AML-193 (cell line): ENCODE measurements around the gene KRTAP13-4.

ENCODE experiments used
- DNase-seq, 2 experiments: peaks; one replicate each; lab custom pipeline; 2025; lab: John Stamatoyannopoulos, UW

Gene KRTAP13-4, protein sequence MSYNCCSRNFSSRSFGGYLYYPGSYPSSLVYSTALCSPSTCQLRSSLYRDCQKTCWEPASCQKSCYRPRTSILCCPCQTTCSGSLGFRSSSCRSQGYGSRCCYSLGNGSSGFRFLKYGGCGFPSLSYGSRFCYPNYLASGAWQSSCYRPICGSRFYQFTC

DNA sequence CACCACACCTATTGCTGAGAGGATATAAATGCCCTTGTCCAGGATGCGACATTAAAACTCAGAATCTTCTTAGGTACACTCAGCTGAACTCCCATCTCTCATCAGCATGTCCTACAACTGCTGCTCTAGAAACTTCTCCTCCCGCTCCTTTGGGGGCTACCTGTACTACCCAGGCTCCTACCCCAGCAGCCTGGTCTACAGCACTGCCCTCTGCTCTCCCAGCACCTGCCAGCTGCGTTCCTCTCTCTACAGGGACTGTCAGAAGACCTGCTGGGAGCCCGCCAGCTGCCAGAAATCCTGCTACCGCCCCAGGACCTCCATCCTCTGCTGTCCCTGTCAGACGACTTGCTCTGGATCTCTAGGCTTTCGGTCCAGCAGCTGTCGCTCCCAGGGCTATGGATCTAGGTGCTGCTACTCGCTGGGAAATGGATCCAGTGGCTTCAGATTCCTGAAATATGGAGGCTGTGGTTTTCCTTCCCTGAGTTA lies at the start of gene KRTAP13-4:
Gene KRTAP13-4, plus strand, starts transcription at position 51 of the 486 bp plus-strand sequence. Its CDS starts 56 bp downstream, at position 107.
- DNase-seq, result no peak

DNA sequence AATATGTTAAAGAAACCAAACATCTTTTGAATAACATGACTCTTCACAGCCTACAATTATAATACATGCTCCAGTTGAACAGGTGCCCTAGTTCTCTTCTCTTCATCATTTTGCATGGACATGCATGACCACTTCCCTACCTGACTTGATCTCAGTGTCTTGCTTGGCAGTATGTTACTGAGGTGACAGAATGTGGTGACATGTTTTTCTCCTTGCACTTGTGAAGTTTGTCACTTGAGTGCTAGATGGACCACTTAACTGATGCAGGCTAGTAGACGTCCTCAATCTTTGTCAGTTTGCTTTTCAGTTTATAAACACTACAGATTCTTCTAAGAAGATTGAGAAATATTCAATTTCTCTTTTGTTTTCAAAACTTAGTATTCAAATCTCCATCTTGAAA lies 47.8 kb upstream of the KRTAP13-4 start:
- DNase-seq, result no peak

DNA sequence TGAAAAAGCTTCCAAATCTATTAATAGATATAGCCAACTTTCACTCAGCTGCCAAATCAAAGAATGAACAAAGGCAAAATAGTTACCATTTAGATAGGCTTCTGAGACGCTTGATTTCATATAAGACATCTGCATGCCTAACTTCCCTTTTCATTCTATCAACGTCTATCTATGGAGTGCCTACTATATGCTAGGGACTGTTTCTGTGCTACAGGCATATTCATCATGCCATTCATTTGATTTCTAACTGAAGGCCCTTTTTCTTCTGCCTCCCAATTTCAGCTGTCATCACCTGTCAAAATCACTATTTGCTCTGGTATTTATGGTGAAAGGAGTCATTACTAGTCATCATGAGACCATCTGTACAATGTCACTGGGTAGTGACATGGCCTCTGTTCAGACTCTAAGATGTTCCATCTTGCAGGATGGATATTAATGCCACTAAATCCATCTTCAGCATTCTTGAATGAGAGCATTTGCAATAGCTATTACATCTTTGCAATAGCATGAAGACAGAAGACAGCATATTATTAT lies 38.5 kb upstream of the KRTAP13-4 start:
- DNase-seq, result no peak

DNA sequence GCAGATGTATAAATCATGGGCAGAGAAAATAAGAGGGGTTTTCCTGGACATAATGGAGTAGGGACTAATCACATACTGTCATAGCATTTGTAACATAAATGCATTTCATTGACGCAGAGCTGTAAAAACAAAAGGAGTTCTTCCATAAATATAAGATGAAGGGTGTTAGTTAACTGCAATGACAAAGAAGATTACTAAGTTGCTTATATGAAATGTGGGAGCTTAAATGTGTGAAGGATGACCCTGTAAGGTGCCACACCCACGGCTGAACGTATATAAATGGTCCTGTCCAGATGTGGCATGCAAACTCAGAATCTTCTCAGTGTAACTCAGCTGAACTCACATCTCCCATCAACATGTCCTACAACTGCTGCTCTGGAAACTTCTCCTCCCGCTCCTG lies 34.3 kb upstream of the KRTAP13-4 start, which contains the start of gene KRTAP13-1:
Gene KRTAP13-1, plus strand, starts transcription at position 301 of the 400 bp plus-strand sequence. Its CDS starts 56 bp downstream, at position 357.
- DNase-seq, result no peak

DNA sequence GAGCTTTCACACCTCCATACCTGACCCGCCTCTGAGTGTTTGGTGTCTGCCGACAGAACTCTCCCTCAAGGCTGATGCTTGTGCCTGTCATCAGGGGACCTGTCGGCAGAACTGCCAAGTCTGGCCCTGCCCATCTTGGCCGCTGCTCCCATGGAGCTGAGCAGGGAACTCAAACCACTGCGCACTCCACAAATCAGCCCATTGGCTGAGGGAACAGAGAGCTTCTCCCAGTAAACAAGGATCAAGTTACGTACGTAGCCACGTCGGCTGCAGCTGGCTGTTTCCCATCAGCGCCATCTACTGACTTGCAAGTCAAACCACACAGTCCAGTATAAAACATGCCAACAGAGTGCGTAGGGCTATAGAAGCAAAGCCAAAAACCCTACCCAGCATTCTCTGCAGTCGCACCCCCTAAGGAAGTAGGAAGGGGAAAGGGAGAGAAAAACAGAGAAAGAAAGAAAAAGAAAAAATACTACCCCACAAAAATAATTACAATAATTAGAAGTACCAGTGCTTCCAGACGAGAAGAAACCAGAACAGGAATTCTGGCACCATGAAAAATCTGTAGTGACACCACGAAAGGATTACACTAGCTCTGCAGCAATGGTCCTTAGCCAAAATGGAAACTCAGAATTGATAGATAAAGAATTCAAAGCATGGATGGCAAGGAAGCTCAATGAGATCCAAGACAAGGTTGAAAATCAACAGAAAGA lies 21.1 kb upstream of the KRTAP13-4 start:
- DNase-seq, result no peak

DNA sequence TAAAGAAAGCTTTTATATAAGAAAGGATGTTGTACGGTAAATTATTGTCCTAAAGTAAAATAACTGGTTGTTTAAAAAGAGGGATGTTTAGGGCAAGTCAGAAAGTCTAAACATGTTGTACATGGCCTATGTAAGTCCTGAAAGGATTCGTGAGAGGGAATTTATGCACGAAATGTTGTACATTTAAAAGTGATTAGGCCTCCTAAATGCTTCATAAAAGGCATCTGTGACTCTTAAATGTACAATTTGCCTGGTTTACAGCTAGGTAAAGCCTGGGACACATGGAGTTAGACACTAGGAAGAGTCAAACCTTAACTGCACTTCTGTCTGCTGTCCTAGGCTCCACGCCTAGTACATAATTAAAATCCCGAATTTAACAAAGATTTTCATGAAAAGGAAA lies 14.0 kb upstream of the KRTAP13-4 start:
- DNase-seq, result no peak

DNA sequence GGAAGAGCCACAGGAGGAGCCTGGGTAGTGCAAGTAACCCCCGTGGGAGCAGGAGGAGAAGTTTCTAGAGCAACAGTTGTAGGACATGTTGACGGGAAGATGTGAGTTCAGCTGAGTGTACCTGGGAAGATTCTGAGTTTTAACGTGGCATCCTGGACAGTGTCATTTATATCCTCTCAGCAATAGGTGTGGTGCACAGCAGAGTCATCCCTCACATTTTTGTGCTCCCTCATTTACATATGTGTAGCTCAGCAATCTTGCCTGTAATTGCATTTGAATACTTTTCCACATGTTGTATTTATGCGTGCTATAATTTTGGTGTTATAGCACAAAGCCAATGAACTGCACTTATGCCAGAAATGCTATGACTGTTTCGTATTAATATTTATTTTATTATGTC lies 4.2 kb upstream of the KRTAP13-4 start, which contains the start of gene KRTAP13-3:
Gene KRTAP13-3, minus strand, starts transcription at position 101 of the 400 bp plus-strand sequence. Its CDS starts 14 bp downstream, at position 87.
- no peak for DNase-seq

DNA sequence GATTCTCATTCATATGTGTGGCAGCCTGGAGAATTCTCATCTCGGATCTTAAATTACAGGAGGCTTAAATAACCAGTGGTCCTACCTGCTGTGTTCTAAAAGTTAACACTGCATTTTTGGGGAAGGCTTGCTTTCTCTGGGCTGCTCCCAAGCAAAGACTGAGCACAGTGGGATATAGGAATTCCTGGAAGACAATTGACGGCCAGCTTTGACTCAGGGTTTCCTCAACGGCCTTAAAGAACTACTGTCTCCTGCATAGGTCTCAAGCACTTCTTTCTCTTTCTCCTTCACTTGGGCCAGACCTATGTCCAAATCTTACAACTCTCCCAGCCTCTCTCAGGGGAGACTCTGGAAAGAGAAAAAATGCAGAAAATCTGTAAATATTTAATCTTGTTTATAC lies 3.3 kb upstream of the KRTAP13-4 start:
- DNase-seq, result no peak

DNA sequence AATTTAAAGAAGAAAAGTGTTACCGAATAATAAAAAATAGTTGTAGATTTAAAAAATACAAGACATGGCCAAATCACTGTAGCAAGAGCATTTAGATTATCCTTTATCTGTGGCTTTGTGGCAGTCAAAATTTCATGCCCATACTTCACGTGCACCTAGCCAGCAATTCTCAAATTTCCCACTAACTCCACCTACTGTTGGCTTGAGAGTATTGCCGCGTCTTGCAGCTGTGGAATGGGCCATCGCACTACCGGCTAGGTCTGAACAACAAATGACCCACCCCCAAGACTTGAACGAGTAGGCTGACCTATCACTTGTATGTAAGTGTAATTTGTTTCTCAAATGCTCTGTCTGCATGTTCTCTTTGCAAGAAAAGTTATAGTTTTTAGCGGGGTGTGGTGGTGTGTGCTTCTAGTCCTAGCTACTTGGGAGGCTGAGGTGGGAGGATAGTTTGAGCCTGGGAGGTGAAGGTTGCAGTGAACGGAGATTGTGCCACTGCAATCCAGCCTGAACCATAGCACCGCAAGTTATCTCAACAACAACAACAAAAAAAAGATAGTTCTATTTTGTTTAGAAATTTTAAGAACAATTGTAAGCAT lies 4.1 kb downstream of the KRTAP13-4 start:
- peak; percentile 25 to 30 for DNase-seq

DNA sequence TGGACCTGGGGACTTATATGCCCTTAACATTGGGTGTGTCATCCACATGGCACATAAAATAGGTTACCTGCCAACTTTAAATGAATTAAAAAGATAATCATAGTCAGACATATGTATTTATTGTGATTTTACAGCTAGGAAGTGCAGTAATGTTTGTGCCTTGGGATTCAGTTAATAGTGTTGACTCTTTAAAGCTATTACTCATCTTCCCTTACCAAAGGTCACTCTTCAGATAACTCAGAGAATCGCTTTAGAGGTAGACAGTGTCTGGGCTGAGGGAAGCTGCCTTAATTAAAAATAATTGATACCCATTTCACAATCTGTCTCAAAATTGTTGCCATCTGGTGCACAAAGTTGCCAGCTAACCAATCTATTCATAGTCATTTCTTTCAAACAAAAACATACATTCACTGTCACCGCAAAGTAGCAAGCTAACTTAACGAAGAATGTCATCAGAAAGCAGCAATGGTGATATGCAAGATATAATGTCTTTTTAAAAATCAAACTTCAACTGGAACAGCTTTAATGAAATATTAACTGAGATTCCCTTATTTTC lies 7.1 kb downstream of the KRTAP13-4 start:
- DNase-seq, result no peak

DNA sequence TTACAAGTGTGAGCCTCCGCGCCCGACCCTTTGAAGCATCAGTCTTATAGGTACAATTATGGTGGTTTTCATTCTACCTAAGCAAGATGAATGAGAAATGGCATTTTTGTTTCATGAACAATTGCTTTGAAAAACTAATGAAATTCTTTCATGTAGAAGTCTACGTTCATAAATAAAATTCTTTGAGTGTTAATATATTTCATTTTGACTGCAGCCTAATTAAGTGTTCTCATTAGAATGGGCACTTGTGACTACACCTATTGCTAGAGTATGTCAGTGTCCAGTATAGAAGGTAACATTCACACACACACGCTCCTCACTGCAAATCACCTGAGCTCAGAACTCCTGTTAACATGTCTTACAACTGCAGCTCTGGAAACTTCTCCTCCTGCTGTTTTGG lies 10.0 kb downstream of the KRTAP13-4 start, which contains the start of gene KRTAP15-1:
Gene KRTAP15-1, plus strand, starts transcription at position 301 of the 400 bp plus-strand sequence. Its CDS starts 53 bp downstream, at position 354.
- DNase-seq, result no peak

DNA sequence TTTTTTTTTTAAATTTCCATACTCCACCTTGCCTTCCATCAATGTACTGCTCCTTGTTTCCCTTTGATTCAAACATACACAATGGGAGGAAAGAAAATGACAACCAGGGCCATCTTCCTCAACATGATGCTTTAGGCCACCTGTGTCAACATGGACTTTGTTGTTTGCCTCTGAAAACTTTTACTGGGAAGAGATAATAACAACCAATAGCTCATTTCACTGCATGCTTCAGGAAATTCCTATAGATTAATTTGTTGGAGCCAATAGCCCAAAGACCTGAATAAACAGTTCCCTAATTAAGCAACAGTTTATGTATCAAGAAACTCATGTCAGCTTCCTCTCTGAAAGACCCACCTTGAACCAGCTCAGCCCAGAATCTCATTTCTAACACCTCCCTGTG lies 13.2 kb downstream of the KRTAP13-4 start:
- no peak for DNase-seq

DNA sequence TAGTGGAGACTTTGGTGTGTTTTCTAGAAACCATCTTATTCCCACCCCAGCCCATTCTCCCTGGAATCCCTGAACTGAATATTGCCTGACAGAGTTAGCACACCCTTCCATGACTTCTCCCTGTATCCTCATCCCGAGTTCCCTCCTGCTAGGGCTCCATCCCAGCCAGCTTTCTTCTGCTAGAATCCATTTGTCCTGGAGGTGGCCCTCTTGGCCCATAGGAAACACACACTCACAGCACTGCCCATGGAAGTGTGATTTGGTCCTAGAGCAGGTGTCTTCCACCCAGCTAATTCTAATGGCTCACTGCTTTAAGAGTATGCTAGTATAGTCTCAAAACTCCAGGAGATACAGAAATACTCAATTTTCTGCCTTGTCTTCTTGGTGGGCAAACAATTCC lies 14.2 kb downstream of the KRTAP13-4 start:
- DNase-seq, result no peak

DNA sequence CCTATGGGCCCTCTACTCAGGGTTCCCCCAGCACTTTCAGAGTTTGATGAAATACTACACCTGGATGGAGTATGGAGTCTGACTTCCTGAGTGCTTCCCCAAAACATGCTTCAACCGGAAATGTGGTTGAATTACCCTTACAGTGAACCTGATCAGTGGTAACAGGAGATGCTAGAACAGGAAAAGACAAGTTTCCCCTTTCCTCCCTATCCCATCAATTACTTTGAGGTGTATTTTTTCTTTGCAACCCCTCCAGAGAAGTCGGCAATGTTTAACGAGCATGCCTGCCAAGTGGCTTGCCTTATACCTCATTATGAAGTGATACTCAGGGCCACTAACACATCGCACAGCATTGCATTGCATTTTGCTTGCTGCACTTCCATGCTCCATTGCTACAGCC lies 17.0 kb downstream of the KRTAP13-4 start:
- DNase-seq, result no peak

DNA sequence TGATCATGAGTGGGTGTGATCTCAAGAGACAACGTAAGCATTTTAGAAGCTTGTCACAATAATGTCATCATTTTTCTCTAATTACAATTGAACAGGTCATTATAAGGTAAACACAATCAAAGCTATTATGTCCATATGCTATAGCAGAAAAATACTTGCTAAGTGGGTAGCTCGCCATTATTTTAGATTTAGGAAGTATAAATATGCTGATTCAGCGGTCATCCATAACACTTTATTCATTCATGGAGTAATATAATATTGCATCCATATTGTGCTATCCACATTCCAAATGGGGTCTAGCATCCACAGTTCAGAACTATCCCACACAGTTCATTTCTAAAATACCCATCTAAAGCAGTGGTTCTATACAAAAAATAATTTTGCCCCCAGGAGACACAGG lies 18.5 kb downstream of the KRTAP13-4 start:
- no peak for DNase-seq

DNA sequence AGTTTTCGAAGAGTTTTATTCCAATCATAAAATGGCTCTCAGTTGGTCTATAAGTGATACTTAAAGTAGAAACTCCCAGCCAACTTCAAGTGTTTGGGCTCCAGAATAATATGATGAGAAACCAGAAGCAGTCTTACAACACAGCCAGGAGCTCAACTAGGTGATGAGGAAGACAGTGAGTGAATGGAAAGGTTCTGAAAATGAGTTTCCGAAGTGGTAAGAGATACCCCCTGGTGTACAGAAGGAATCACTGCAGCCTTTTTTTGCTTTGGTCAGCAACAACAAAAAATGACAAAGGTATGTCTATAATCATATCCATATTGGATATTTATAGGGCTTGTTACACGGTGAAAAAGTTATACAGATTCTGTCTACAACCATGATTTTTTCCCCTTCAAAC lies 33.7 kb downstream of the KRTAP13-4 start:
- peak; percentile 2 to 14 for DNase-seq

DNA sequence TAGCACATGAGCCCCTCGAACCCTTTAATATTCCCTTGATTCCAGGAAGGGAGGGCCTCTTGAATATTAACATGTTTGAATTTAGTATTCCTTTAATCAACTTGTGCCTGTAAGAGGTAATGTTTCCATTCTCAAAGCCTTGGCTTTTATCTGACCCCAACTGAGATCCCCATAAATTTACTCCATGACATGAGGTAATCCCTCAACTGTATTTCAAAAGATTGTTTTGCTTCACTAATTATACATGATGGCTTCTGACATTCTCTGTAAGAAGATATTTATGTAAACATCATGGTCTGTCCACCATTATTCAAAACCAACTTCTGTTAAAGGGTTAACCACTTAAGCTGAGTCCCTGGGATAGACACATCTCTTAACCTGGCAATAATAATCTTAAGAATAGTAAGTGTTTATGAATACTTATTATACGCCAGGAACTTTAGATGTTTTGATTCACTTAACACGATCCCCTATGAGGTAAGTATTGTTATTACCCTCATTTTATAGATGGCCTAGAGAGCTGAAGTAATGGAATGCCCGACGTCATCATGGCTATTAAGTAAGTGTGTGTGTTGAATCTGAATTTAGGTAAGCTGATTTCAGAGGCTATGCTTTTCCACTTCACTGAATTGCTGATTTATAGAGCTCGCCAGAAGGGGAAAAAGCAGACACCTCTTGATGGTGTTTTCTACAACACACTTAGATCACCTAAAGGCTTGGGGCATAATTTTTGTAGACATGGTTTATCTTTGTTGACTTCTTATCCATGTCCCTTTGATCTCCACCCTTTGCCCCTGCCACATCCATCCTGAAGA lies 39.1 kb downstream of the KRTAP13-4 start:
- no peak for DNase-seq

DNA sequence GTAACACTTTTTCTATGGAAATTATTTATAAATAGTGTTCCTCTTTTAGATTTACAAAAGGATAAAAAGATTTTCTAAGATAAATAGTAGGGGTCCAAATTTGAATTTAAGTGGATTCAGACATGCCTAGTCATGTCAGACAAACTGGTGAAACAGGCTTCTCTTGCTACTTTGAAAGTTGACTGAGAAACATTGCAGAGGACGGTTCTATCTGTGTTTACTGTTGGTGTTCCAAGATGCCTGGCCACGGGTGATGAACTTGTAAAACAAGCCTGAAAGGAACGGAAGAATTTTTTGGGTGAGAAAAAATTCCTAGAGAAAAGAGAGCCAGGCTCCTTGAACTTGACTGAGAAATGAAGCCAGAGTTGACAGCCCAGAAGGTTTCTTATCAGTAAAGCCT lies 48.0 kb downstream of the KRTAP13-4 start:
- DNase-seq, result no peak

DNA sequence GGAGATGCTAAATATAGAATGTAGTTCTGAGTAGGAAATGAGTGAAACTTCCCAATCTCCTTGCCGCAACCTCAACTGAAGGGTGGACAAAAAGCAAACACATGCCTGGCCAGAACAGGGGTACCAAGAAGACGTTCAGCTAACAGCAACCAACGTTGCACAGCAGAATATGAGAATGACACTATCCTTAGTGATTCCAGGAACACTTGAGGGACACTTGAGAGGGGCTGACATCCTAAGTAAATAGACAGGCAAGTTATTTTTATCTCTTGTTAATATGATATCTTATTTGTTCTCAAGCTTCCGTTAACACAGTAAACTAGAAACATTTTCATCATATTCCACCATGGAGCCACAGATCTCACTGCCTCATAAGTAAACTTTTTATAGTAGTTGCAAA lies 49.2 kb downstream of the KRTAP13-4 start:
- no peak for DNase-seq

DNA sequence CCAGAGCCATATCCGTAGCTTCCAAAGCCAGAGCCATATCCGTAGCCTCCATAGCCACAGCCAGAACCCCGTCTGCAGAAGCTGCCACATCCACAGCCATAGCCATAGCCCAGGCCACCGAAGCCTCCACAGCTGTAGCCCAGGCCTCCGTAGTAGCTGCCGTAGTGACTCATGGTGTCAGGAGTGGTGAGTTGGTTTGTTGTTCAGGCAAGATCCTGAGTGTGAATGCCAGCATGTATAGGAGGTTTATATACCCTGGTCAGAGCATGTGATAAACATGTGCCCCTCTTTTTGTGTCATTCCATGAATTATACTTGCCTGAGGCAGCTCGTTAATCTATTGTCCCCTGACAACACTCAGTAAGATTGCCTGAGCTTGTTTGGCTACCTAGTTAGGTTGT lies 50.1 kb downstream of the KRTAP13-4 start, which contains the start of gene KRTAP19-1:
Gene KRTAP19-1, minus strand, starts transcription at position 223 of the 400 bp plus-strand sequence. Its CDS starts 50 bp downstream, at position 173.
- DNase-seq, result no peak
